ENCODE measurements around the gene STKLD1. TPM values are rescaled to one million over a fixed set of nuclear protein-coding genes. Genes with fewer than 3 reads are reported as not detected.

Gene STKLD1
- total RNA-seq, 4 donors from 2014 or later = 0.44 to 0.68 TPM; not detected in 2

DNA sequence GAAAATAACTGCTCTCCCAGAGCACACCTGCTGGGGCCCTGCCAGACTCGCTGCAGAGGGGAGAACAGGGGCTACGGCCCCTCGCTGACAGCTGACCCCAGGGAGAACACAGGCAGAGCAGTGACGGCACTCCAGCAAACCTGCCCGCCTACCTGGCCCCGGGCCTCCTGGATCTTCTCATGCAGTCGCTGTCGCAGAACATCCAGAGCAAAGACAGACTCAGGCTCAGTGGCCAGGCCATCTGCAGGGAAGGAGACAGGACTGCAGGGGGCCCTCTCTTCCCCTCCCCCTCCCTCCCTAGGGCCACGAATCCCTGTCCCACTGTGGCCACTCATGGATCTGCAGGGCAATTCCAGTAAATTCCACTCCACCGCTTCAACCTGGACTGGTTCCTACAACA is 42.6 kb upstream of the STKLD1 start:
- TF ChIP-seq CTCF (IDR thresholded peaks at IDR 0.05; ENCODE audit: low read depth) = no peak

GRCh38 chr9:133334161-133334560 is 42.0 kb upstream of the STKLD1 start:
- no peak for TF ChIP-seq CTCF (IDR thresholded peaks at IDR 0.05; ENCODE audit: low read depth)

DNA sequence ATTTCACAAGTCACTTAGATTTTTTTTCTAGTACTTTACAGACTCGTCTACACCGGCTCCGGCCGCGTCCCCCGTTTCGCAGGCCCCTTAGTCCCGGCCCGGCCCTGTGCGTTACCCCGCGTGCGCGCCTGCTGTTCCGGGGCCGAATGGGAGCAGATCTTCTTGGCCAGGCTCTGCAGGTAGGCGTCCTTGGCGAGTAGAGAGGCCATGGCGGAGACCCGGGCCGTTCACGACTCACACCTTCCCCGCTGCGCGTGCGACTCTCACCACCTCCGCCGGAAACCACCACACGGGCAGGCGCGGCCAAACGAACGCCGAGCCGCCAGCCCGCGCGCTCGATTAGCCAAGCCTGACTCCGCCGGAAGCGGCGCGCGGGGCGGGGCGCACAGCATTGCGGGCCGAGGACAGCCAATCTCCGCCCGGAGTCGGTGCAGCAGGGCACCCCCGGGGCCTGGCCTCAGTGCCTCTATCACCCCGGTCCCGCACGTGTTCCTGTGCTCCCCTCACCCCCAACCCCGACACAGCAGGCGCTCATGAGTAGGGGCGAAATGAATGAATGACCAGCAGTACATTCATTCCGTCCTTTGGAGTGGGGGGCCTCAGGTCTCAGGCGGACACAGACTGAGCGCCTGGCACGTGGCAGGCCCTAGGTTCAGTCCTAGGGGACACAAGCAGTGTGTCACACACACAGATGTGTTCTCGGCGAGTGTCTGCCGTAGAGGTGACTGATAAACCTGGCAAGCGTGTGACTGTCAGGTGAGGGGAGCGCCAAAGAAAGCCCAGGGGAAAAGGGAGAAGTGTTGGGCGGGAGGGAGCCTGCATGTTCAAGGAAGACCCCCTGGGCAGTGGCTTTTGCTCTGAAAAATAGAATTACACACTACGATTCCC is 40.0 kb upstream of the STKLD1 start, which contains the start of gene SURF6:
SURF6 (minus strand) TSS at position 265 of the 888 bp plus-strand sequence; CDS start at position 209, 56 bp downstream.
- no peak for TF ChIP-seq CTCF (IDR thresholded peaks at IDR 0.05; ENCODE audit: low read depth)

DNA sequence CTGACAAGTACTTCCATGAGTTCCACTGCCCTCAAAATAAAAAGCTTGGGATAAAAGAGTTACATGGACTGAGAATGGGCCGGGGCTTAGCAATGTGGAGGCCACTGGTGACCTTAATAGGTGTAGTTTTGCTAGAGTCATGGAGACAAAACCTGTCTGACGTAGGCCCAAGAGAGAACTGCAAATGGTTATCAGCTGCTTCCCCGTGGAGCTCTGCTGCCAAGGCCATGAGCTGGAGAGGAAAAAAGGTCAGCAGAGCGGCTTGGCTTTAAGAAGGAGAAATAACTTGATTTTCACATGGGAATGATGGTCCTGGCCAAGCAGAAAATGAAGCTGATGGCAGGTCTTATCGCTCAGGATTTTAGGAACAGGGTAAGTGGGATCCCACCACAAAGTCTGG is 36.5 kb upstream of the STKLD1 start:
- no peak for TF ChIP-seq CTCF (IDR thresholded peaks at IDR 0.05; ENCODE audit: low read depth)

DNA sequence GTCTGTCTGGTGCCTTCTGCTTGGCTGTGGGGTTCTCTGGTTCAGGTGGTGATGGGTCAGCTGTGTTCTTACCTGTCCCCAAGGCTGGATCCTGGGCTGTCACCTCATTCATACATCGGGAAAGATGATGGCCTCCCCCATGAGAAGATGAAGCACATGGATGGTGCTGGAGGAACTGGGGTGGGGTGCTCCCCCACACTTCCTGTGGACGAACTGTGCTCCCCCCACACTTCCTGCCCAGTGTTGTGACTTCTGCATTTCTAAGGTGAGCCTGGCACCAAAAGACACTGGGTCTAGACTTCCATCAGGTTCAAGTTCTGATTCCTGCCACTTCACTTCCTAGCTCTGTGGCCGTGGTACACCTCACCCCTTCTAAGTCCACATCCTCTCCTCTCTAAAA is 35.9 kb upstream of the STKLD1 start:
- no peak for TF ChIP-seq CTCF (IDR thresholded peaks at IDR 0.05; ENCODE audit: low read depth)

- no peak for TF ChIP-seq CTCF (IDR thresholded peaks at IDR 0.05; ENCODE audit: low read depth)
Measured at GRCh38 chr9:133340916-133341315, 35.2 kb upstream of the STKLD1 start.

GRCh38 chr9:133341369-133342068 is 34.6 kb upstream of the STKLD1 start:
- TF ChIP-seq CTCF (IDR thresholded peaks at IDR 0.05; ENCODE audit: low read depth) = no peak
